ENCODE results near the gene ZNF138.

The ZNF138 gene

GRCh38 chr7:64863969-64864368 is 69.7 kb downstream of the ZNF138 start:
- no peak for TF ChIP-seq ZNF274 (IDR thresholded peaks at IDR 0.05; ENCODE audit: low read depth, low read length)
- no peak overlapping the region for H3K4me3 ChIP-seq (ENCODE audit: low read length)

DNA sequence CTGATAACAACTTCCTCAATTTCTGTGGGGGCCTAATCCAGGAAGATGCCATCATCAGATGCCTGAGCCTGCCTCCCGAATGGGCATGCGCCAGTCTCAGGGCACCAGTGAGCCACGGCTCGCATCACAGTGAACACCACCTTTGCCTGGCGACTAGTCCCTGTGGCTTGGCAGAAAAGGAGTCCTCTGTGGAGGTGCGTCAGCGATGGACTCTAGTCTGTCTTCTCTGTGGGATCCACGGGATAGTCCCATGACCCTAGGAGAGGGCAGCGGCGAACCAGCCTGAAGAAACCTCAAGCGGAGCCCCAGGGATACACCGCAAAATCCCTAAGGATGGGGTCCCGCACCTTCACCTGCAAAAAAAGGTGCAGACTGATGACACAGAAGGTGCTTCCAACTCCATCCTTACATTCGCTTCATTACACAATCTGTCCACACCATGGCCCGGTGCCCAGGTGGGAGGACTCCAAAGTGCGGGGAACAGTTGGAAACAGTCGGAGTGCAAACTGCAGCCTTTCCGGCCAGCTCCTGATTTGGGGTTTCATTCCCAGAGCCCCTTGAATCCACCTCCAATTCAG is 73.7 kb downstream of the ZNF138 start:
- H3K4me3 ChIP-seq (ENCODE audit: low read length): no peak overlapping the region
- no peak for TF ChIP-seq ZNF274 (IDR thresholded peaks at IDR 0.05; ENCODE audit: low read depth, low read length)

DNA sequence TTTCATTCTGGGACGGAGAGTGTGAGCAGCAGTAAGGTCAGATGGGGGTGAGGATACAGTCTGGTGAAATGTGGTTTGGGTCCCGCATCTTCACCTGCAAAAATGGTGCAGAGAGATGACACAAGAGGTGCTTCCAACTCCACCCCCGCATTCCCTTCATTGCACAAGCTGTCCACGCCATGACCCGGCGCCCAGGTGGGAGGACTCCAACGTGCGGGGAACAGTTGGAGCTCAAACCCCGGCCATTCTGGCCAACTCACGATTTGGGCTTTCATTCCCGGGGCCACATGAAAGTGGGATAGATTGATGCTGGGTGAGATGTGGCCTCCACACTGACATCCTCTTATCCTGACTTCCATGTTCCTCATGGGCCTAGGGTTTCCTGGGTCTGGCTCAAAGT is 74.3 kb downstream of the ZNF138 start:
- no peak overlapping the region for H3K4me3 ChIP-seq (ENCODE audit: low read length)
- no peak for TF ChIP-seq ZNF274 (IDR thresholded peaks at IDR 0.05; ENCODE audit: low read depth, low read length)

GRCh38 chr7:64869121-64869725 is 75.0 kb downstream of the ZNF138 start:
- H3K4me3 ChIP-seq (ENCODE audit: low read length): no peak overlapping the region

DNA sequence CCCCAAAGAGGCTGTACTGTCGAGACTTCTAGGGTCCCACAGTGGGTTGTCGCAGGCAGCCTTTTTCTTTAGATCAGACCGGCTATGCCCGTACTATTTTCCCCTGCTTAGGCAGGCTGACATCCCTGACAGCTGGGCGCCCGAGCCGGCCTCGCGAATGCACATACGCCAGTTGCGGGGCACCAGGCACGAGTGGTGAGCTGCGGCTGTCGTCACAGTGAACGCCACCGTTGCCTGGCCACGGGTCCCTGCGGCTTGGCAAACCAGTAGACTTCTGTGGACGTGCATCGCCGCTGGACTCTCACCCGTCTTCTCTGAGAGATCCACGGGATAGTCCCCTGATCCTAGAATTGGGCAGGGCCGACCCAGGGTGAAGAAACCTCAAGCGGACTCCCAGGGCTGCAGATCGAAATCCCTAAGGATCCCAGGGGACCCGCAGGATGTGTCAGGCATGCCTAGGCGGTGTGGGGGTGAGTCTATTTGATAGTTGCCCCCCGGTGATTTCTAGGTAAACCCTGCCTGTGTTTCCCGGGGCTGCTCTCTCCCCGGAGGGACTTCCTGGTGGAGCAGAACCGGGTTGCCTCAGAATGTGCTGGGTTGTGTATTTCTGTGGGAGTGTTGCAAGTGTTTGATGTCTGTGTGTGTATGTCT is 75.8 kb downstream of the ZNF138 start:
- no peak overlapping the region for H3K4me3 ChIP-seq (ENCODE audit: low read length)
- no peak for TF ChIP-seq ZNF274 (IDR thresholded peaks at IDR 0.05; ENCODE audit: low read depth, low read length)

More at GRCh38 chr7:64869121-64869725, 75.0 kb downstream of the ZNF138 start:
- no peak for TF ChIP-seq ZNF274 (IDR thresholded peaks at IDR 0.05; ENCODE audit: low read depth, low read length)

- no peak overlapping the region for H3K4me3 ChIP-seq (ENCODE audit: low read length)
- no peak for TF ChIP-seq ZNF274 (IDR thresholded peaks at IDR 0.05; ENCODE audit: low read depth, low read length)
These were observed 76.4 kb downstream of the ZNF138 start for GRCh38 chr7:64870656-64871055.

GRCh38 chr7:64871761-64872160 is 77.5 kb downstream of the ZNF138 start:
- no peak overlapping the region for H3K4me3 ChIP-seq (ENCODE audit: low read length)
- TF ChIP-seq ZNF274 (IDR thresholded peaks at IDR 0.05; ENCODE audit: low read depth, low read length): no peak

GRCh38 chr7:64872351-64873154 is 78.3 kb downstream of the ZNF138 start:
- TF ChIP-seq ZNF274 (IDR thresholded peaks at IDR 0.05; ENCODE audit: low read depth, low read length): no peak
- no peak overlapping the region for H3K4me3 ChIP-seq (ENCODE audit: low read length)

DNA sequence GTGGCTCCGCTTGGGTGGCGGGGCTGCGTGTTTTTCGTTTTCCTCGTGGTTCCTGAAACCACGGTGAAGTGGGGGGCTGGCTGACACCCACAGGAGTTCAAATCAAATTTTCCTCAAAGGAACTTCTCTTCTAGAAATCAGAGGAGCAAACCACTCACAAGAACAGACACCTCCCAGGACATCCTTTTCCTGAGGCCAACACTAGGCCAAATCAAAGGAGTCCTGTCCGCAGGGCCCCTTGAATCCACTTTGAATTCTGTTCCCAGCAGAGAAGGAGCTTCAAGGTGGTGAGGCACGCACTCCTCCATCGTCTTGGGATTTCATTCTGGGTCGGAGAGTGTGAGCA is 78.9 kb downstream of the ZNF138 start:
- TF ChIP-seq ZNF274 (IDR thresholded peaks at IDR 0.05; ENCODE audit: low read depth, low read length): no peak
- no peak overlapping the region for H3K4me3 ChIP-seq (ENCODE audit: low read length)

- no peak for TF ChIP-seq ZNF274 (IDR thresholded peaks at IDR 0.05; ENCODE audit: low read depth, low read length)
- H3K4me3 ChIP-seq (ENCODE audit: low read length): no peak overlapping the region
These were observed 79.3 kb downstream of the ZNF138 start for GRCh38 chr7:64873517-64873916.

GRCh38 chr7:64874114-64874513 is 79.9 kb downstream of the ZNF138 start:
- no peak overlapping the region for H3K4me3 ChIP-seq (ENCODE audit: low read length)
- no peak for TF ChIP-seq ZNF274 (IDR thresholded peaks at IDR 0.05; ENCODE audit: low read depth, low read length)

DNA sequence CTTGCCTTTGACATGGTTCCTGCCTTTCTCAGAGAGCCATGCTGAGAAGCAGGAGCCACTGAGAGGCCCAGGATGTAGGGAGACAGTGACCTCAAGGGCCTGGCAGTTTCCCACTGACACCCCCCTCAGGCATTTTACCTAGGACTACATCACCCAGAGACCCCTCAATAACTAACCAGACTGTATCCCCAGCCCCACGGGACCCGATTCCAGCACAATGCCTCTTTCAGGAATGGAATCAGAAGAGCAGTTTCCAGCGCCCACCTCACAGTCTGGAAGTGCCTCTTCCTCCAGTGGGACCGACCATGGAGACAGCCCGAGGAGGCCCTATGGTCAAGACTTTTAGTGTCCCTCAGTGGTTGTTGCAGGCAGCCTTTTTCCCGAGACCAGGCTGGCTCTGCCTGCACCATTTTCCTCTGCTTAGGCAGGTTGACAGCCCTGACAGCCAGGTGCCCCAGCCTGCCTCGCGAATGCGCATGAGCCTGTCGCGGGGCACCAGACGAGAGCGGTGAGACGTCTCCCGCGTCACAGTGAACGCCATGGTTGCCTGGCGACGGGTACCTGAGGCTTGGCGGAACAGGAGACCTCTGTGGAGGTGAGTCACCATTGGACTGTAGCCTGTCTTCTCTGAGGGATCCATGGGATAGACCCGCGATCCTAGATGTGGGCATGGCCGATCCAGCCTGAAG is 80.5 kb downstream of the ZNF138 start:
- no peak overlapping the region for H3K4me3 ChIP-seq (ENCODE audit: low read length)
- TF ChIP-seq ZNF274 (IDR thresholded peaks at IDR 0.05; ENCODE audit: low read depth, low read length): no peak

- TF ChIP-seq ZNF274 (IDR thresholded peaks at IDR 0.05; ENCODE audit: low read depth, low read length): no peak
- no peak overlapping the region for H3K4me3 ChIP-seq (ENCODE audit: low read length)
These were observed 81.0 kb downstream of the ZNF138 start for GRCh38 chr7:64875258-64875657.
